Stimulated activated CD4-positive, alpha-beta T cell treated with anti-CD3 and anti-CD28 coated beads, Interleukin-12 subunit alpha, Interleukin-12 subunit beta, amount 100 ng/mL, for 48 hours (primary cell): ENCODE data around the gene FBLIM1.

Experiments
- DNase-seq, 3 donors: peaks; one replicate each; pipeline ENCODE4 v3.0.0-alpha.2; 2020; ENCODE audit warnings: low read depth in 2 of 3, low spot score in 1 of 3

The FBLIM1 gene

DNA sequence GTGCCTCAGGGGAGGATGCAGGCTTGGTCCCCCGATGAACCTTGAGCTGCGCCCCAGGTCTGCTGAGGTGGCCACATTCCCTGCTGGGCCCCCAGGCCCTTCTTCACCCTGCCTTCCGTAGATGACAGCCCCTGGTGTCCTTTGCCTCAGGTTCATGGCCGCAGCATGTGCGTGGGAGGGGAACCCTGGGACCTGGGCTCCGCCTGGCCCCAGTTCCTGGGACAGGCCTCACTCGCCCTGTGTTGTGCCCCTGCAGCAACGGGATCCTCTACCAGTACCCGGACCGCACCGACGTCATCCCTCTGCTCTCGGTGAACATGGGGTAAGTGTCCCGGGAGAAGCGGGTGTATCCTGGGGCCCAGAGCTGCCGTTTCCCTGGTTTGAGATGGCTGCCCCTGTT lies 27.7 kb upstream of the FBLIM1 start:
- no peak for DNase-seq

- DNase-seq, result no peak
These were observed 26.6 kb upstream of the FBLIM1 start for GRCh38 chr1:15731735-15732685.

GRCh38 chr1:15732686-15733081 lies 25.9 kb upstream of the FBLIM1 start:
- no peak for DNase-seq

DNA sequence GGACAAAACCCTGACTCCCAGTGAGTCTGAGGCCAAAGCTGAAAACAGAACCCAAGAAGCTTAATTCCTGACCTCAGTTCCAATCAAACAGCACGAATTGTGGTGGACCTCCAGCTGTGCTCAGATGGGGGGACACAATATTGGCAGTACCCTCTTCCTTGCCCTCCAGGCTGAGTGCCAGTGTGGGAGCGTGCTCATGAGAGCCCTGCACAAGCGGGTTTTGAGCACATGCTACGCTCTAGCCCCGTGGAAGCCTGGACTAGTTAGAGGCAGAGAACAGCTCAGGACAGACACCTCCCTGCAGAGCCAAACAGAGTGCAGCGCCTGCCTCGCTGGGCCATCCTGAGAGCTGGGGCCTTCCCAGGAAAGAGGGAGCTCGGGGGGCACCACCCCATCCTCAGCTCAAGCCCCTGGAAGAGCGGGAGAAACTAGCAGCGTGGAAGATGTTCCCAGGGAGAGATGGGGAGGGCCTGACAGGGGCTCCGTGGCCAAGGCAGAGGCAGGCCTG lies 25.3 kb upstream of the FBLIM1 start:
- no peak for DNase-seq

DNA sequence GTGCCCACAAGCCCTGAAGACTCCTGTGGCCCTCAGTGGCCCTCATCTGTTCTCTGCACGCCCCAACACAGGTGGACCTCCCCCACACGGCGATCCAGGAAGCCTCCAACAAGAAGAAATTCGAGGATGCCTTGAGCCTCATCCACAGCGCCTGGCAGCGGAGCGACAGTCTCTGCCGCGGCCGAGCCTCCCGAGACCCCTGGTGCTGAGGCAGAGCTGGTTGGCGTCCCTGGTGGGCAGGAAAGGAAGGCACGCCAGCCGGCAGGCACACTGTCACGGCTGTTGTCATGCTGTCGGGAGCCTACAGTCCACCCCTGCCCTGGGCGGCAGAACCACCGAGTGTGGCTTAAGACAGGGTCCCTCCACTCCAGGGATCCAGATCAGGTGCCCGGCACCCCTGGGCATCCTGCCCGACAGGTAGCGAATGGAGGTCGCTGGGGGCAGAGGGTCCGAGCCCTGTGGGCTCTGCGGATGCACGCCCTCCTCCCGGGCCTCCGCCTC lies 24.8 kb upstream of the FBLIM1 start:
- DNase-seq, result no peak

DNA sequence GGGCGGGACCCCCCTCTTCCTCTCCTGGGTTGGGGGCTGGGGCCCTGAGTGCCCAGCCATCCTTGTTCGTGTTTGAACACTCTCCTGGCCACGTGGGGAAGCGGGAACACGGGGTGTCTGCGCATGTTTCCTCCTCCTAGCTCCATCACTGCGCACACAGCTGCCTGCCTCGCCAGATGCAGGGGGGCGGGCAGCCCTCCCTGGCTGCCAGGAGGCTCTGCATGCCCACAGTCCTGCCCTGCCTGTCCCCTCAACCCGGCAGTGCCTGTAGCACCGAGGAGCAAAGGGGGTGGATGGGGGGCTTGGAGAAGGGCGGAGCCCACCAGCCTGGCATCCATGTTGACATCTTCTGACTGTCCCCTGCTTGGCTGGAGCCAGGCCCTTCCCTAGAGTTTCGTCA lies 24.3 kb upstream of the FBLIM1 start:
- DNase-seq, result no peak

DNA sequence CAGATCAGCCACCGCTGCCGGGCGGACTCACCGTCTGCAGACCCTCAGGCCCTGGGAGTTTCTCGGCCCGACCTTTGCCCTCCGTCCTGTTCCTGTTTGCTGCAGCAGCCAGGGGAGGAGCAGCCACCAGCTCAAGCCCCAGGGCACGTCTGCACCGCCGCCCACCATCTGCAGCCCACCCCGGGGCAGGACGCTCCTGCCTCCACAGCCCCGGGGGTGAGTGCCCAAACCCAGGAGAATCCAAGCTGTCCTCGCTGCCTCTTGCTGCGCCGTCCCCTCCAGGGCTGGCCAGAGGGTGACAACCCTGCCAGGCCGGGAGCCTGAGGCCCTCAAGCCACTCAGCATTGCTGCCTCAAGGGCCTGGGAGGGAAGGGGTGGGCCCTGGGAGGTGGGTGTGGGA lies 23.7 kb upstream of the FBLIM1 start:
- DNase-seq, result no peak

DNA sequence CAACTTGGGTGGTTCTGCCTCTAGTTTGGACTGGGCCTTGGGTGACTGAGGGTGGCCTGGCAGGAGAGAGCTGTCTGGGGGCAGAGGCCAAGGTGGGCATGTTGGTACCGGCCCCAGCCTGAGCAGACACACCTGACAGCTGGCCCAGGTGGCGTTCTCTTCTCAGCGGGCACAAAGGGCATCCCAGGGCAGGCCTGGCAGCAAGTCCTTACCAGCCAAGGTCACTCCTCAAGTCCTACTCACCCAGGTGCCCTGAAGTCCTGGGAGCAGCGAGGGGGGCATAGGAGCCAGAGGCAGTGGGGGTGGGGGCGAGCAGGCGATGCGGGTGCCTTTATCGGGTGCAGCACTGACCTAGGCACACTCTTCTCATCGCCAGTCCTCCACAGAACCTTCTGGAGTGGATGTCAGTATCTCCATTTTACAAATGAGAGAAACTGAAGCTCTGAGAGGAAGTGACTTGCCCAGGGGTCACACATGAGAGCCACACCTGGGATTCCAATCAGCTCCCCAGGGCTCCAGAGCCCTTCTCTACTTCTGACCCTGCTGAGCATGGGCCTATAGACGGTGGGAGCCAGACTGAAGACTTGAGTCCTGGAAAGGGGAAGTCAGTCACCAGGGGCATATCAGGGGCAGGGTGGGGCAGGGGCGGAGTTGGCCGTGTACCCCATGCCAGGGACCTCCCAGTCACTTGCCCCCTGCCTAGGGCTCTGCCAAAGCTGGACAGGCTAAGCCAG lies 23.1 kb upstream of the FBLIM1 start:
- no peak for DNase-seq

GRCh38 chr1:15736038-15736891 lies 22.3 kb upstream of the FBLIM1 start, which contains the start of gene SLC25A34:
SLC25A34 (plus strand) TSS chr1:15736258; CDS start chr1:15736486, 228 bp downstream.
- no peak for DNase-seq

- DNase-seq, result no peak
These were observed 21.7 kb upstream of the FBLIM1 start for GRCh38 chr1:15736892-15737261.

GRCh38 chr1:15737324-15738319 lies 21.0 kb upstream of the FBLIM1 start:
- DNase-seq, result no peak

DNA sequence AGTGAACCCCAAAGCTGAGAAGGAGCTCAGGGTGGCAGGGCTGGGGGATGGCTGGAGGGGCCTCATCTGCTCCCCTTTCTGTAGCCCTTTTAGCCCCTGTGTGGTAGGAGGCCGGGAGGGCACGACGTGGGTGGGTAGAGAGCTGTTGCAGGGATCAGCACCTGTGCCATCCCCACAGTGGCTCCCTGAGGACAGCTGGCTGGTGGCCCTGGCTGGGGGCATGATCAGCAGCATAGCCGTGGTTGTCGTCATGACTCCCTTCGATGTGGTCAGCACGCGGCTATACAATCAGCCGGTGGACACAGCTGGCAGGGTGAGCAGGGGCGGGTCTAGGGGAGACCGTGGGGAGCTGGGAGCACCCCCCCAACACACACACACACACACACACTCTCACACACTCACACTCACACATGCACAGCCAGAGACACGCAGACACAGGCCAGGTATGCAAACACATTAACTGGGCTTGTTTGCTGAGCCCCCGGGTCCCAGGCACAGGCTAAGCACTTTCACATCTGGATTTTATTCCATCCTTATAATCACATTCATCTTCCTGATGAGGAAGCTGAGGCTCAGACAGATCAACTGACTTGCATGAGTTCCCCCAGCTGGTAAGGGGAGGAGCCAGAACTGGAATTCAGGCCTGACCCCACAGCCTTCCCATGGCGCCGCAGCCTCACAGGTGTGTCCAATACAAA lies 20.0 kb upstream of the FBLIM1 start:
- DNase-seq, result no peak

DNA sequence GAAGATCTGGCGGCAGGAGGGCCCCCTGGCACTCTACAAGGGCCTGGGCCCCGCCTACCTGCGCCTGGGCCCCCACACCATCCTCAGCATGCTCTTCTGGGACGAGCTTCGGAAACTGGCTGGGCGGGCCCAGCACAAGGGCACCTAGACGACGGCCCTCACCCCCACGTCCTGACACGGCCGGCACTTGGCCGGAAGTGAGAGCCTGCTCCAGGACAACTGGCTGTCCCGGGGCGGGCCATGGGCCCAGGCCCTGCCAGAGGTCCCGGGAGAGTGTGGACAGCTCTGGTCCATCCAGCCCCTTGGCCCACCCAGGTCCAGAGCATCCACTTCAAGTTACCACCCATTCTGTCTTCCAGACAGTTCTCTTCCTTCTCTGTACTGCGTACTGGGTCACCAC lies 19.3 kb upstream of the FBLIM1 start:
- no peak for DNase-seq

GRCh38 chr1:15739745-15740144 lies 18.9 kb upstream of the FBLIM1 start:
- DNase-seq, result no peak

DNA sequence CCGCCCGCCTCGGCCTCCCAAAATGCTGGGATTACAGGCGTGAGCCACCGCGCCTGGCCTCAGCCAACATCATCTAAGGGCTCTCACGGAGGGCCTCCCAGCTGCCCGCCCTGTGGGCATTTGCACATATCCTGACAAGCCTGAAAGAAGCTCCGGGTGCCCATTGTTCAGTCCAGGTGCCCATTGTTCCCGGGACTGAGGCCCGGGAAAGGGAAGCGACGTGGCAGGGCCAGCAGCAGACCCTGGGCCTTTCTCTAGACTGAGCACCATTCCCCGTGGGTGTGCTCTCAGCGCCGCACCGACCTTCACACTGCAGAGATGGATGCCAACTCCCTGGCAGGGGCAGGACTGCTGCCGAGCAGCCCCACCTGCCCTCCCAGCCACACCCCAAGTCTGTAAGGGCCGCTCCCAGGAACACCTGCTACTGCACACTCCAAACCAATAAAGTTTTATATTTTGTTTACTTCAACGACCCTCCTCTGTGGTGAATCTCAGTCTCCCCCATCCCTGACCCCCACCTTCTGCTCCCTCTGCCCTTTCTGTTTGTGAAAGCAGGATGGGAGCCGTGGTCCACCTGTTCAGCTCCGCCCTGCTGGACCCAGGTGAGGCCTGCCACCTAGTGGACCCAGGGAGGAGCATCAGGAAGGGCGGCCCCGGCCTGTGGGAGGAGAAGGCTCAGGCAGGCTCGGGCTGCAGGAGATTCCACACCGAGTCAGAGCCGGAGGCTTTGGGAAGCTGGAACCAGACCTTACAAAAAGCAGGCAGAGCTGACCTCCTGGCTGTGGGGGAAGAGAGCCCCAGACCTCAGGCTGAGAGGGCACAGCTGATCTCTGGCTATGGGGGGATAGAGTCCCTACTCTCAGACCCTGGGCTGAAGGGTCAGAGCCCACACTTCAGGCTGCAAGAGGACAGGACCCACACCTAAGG lies 17.4 kb upstream of the FBLIM1 start:
- DNase-seq, result peak; percentile 52 to 70 (median 63)

- no peak for DNase-seq
These were observed 16.2 kb upstream of the FBLIM1 start, which contains the start of gene TMEM82 for GRCh38 chr1:15742339-15742801. TMEM82 (plus strand) TSS chr1:15742499; CDS start chr1:15742560, 61 bp downstream.

DNA sequence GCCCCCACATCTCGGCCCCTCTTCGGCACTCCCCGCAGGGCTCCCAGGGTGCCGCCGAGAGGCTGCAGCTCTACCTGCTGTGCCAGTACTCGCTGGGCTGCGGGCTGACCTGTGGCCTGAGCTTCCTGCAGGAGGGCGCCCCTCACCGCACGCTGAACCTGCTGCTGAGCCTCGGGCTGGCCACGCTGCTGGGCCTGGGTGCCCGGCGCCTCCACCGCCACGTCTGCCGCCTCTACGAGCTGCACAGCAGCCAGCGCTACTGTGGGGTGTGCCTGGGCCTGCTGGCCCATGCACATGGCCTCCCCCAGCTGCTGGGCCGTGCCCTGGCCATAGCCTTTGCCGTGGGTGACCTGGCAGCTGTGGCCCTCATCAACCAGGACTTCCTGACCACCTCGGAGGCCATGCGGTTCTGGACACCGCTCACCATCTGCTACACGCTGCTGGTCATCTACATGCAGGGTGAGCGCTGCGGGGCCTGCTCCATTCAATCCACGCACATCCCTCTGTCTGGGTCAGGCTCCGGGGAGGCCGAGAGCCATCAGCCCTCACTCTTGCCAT lies 14.4 kb upstream of the FBLIM1 start:
- no peak for DNase-seq
